GM19324 (cell line): ENCODE data around the gene TMOD1.
"Not testable (repeated sequence)": the region's sequence is repeated elsewhere in the genome, so short reads cannot be mapped to it uniquely, and the experiment has no call there.

Source experiments
- ATAC-seq: cut with Tn5 transposase; IDR thresholded peaks from one replicate; pipeline ENCODE4 v1.9.1; 2021; ENCODE audit warnings: mild to moderate bottlenecking, moderate library complexity; ENCODE audit not compliant: unreplicated experiment, low FRiP score

The TMOD1 gene

GRCh38 chr9:97501177-97501971 lies at the start of gene TMOD1:
TSS of gene TMOD1 (plus strand) at chr9:97501666. CDS start at chr9:97524189, 22,523 bp downstream.
- peak; percentile 62 for ATAC-seq

GRCh38 chr9:97453573-97453972 lies 47.9 kb upstream of the TMOD1 start:
- ATAC-seq = not testable (repeated sequence)

GRCh38 chr9:97456841-97457240 lies 44.6 kb upstream of the TMOD1 start:
- ATAC-seq = not testable (repeated sequence)

- ATAC-seq = no peak
These were observed 42.1 kb upstream of the TMOD1 start for GRCh38 chr9:97459326-97459725.

- ATAC-seq = no peak
These were observed 39.3 kb upstream of the TMOD1 start for GRCh38 chr9:97462159-97462558.

- no peak for ATAC-seq
These were observed 38.6 kb upstream of the TMOD1 start for GRCh38 chr9:97462914-97463313.

- peak; percentile 70 for ATAC-seq
These were observed 32.6 kb upstream of the TMOD1 start for GRCh38 chr9:97468658-97469448.

GRCh38 chr9:97470076-97470475 lies 31.4 kb upstream of the TMOD1 start:
- ATAC-seq = no peak

GRCh38 chr9:97473717-97474116 lies 27.7 kb upstream of the TMOD1 start:
- no peak for ATAC-seq

- ATAC-seq = no peak
These were observed 27.0 kb upstream of the TMOD1 start for GRCh38 chr9:97474372-97474925.

- ATAC-seq = no peak
These were observed 26.4 kb upstream of the TMOD1 start for GRCh38 chr9:97475059-97475458.

- no peak for ATAC-seq
These were observed 23.0 kb upstream of the TMOD1 start for GRCh38 chr9:97478301-97478981.

- no peak for ATAC-seq
These were observed 21.8 kb upstream of the TMOD1 start for GRCh38 chr9:97479496-97480159.

GRCh38 chr9:97480174-97480573 lies 21.3 kb upstream of the TMOD1 start:
- ATAC-seq = no peak

GRCh38 chr9:97480749-97481148 lies 20.7 kb upstream of the TMOD1 start:
- no peak for ATAC-seq

GRCh38 chr9:97484134-97484533 lies 17.3 kb upstream of the TMOD1 start:
- no peak for ATAC-seq

- no peak for ATAC-seq
These were observed 14.4 kb upstream of the TMOD1 start for GRCh38 chr9:97487107-97487506.

GRCh38 chr9:97487861-97488260 lies 13.6 kb upstream of the TMOD1 start:
- no peak for ATAC-seq

GRCh38 chr9:97491216-97491999 lies 10.1 kb upstream of the TMOD1 start:
- ATAC-seq = no peak
